Esophagus (tissue), 2 donors: Measurements from ENCODE around the gene CALD1. TPM values are rescaled to one million over a fixed set of nuclear protein-coding genes. Genes with fewer than 3 reads are reported as not detected.

Experiments
- H3K27ac ChIP-seq, 2 donors: one replicate each; pipeline ENCODE4 v1.5.1; 2013; ENCODE audit warnings: low read depth in 2 of 2, mild to moderate bottlenecking in 2 of 2, inconsistent platforms in 1 of 2, low read length in 1 of 2, moderate library complexity in 1 of 2
- H3K27me3 ChIP-seq, 2 donors: one replicate each; pipeline ENCODE4 v1.6.1; 2013; ENCODE audit warnings: low read length in 2 of 2, control low read depth in 1 of 2, mild to moderate bottlenecking in 1 of 2; ENCODE audit not compliant: insufficient read depth in 2 of 2, control insufficient read depth in 1 of 2
- H3K36me3 ChIP-seq, 2 donors: one replicate each; pipeline ENCODE4 v1.6.1; 2013; ENCODE audit warnings: low read length in 1 of 2; ENCODE audit not compliant: control insufficient read depth in 2 of 2, insufficient read depth in 2 of 2
- H3K4me1 ChIP-seq, 2 donors: one replicate each; pipeline ENCODE4 v1.6.1; 2013; ENCODE audit warnings: low read length in 1 of 2; ENCODE audit not compliant: control insufficient read depth in 2 of 2, insufficient read depth in 2 of 2
- H3K4me3 ChIP-seq, 2 donors: one replicate each; pipeline ENCODE4 v1.5.1; 2013; ENCODE audit warnings: low read length in 2 of 2, mild to moderate bottlenecking in 2 of 2, low read depth in 1 of 2, moderate library complexity in 1 of 2
- H3K9me3 ChIP-seq, 2 donors: one replicate each; pipeline ENCODE4 v1.6.1; 2013; ENCODE audit warnings: mild to moderate bottlenecking in 2 of 2, low read depth in 1 of 2, low read length in 1 of 2, moderate library complexity in 1 of 2; ENCODE audit not compliant: control insufficient read depth in 2 of 2, insufficient read depth in 1 of 2
- WGBS, 2 donors: extraction: QIAGEN DNeasy Blood & Tissue Kit; methylation state at CpG; one replicate each; pipeline ENCODE4 v1.1.7; 2013; 5-methylcytosine and 5-hydroxymethylcytosine counted together
- polyA plus RNA-seq, 2 donors: library from polyadenylated mRNA; stranded (reverse); fragments of 200-250 nt; gene quantifications; one replicate each; pipeline ENCODE4 v1.2.3, GENCODE V29; 2013
- donor health status: healthy with polysubstance abuse.
- donor health status: Bipolar disorder and iron deficiency.

Gene CALD1
- polyA plus RNA-seq = 100 to 1,000 TPM in 1 of 2 donors, 10 to 100 TPM in 1; 93.4 to 128 TPM

DNA sequence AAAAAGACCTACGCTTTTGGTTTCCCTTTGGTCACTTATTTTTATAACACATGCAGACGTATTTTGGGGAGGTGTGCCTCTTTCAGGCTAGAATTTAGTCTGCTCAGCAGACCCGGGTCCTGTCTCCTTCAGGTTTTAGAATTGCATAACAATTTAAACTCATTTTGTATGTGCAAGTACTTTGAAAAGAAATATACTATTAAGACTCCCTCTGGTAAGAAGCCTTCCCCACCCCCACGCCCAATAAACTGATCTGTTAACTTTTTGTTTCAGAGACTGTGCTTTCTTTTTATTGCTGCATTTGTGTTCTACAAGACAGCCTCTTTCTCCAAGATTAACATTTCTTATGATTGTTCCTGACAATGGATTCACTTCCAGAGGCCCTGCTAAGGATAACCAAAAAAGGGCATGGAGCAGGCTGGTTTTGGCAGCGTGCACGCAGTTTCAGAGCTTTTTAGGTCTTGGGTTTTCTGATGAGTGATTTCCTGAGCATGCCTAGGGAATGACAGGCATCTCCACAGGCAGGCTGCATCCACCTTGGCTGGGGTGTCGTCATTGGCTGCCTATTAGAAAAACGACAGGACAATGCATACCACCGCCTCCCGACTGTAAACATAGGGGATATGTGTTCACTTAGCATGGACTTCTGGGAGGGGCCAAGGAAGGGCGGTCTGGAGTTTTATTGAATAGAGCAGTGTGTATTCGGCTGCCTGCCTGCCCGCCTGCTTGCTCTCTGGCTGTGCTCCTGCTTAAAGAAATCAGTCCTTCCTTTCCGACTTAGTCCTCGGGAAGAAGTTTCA lies at the start of gene CALD1:
Gene CALD1 (plus strand): TSS at position 694 of the 800 bp plus-strand sequence. CDS start 88,100 bp downstream, outside the sequence.
- WGBS, 2 donors = 17 to 20% methylated on average over 15 of the region's 15 CpGs
- Histone ChIP-seq H3K27ac (peak within 1 kb of the TSS; percentile 62 to 78), H3K27me3 (no peaks in the 10 kb centered on the region), H3K9me3 (no peaks in the 10 kb centered on the region), H3K4me3 (peak within 1 kb of the TSS; percentile 20 to 61), H3K4me1 (peaks cover 0 to 3% of the 10 kb centered on the region in 2 donors), H3K36me3 (no peaks in the 10 kb centered on the region)

- Histone ChIP-seq H3K4me3 (no peak overlapping the region), H3K36me3 (no peaks in the 10 kb centered on the region), H3K27me3 (no peaks in the 10 kb centered on the region), H3K9me3 (no peaks in the 10 kb centered on the region), H3K27ac (peak overlapping the region; percentile 65 to 86), H3K4me1 (no peaks in the 10 kb centered on the region)
- WGBS, 2 donors = 62 to 67% methylated on average over 4 of the region's 4 CpGs
These were observed 49.5 kb upstream of the CALD1 start for GRCh38 chr7:134729895-134730294.

DNA sequence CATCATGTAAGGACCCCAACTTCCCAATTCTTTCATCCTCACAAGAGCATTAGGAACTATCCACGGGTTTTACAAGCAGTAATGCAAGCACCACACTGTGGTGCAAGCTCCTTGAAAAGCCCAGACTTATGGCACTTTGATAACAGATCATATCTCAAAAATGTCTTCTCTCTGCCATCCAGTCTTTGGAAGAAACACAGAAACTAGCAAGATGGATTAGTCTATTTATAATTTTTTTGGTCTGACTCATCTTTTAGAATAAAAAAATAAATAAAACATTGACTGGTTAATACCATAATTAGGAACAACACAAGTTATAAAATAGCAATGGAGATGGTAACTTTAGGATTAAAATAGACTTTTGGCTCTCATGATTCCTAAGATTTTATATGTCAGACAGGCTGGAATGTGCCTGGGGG lies 49.0 kb upstream of the CALD1 start:
- H3K9me3 ChIP-seq = no peaks in the 10 kb centered on the region
- H3K27ac ChIP-seq = peak overlapping the region; percentile 45 to 86
- H3K36me3 ChIP-seq = no peaks in the 10 kb centered on the region
- no peak overlapping the region for H3K4me3 ChIP-seq
- 11 to 23% methylated on average over 1 of the region's 1 CpG for WGBS, 2 donors
- no peaks in the 10 kb centered on the region for H3K27me3 ChIP-seq
- H3K4me1 ChIP-seq = no peaks in the 10 kb centered on the region

DNA sequence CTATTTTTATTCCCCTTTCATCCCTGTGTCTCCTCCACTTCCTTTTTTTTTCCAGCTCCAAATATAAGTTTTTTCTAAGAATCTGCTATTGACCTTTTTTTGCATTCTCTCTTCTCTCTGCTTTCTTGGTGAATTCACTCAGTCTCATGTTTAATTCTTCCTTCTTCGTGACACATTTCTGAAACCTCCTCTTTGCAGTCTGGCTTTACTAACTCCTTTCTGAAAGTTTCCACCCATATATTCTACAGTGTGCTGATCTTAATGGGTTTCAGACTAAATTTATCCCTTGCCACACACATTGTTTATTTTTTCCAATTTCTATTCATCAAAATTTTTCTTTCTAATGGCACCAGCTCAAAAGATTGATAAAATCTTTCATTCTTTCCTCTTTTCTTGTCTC lies 47.8 kb upstream of the CALD1 start:
- Histone ChIP-seq H3K27ac (no peak overlapping the region), H3K4me3 (no peak overlapping the region), H3K9me3 (no peaks in the 10 kb centered on the region), H3K27me3 (no peaks in the 10 kb centered on the region), H3K4me1 (no peaks in the 10 kb centered on the region), H3K36me3 (no peaks in the 10 kb centered on the region)
- 59 to 75% methylated on average over 1 of the region's 1 CpG for WGBS, 2 donors

- no peaks in the 10 kb centered on the region for H3K9me3 ChIP-seq
- 74 to 81% methylated on average over 6 of the region's 6 CpGs for WGBS, 2 donors
- no peak overlapping the region for H3K27ac ChIP-seq
These were observed 46.7 kb upstream of the CALD1 start for GRCh38 chr7:134732728-134733127.

GRCh38 chr7:134736381-134736780 lies 43.1 kb upstream of the CALD1 start:
- Histone ChIP-seq H3K9me3 (no peaks in the 10 kb centered on the region), H3K36me3 (no peaks in the 10 kb centered on the region), H3K27ac (no peak overlapping the region), H3K4me1 (peaks cover 0 to 4% of the 10 kb centered on the region in 2 donors), H3K4me3 (no peak overlapping the region), H3K27me3 (no peaks in the 10 kb centered on the region)
- WGBS, 2 donors = 86 to 91% methylated on average over 2 of the region's 2 CpGs

More at GRCh38 chr7:134732728-134733127, 46.7 kb upstream of the CALD1 start:
- H3K36me3 ChIP-seq = no peaks in the 10 kb centered on the region
- H3K4me1 ChIP-seq = no peaks in the 10 kb centered on the region
- H3K27me3 ChIP-seq = no peaks in the 10 kb centered on the region
- no peak overlapping the region for H3K4me3 ChIP-seq

DNA sequence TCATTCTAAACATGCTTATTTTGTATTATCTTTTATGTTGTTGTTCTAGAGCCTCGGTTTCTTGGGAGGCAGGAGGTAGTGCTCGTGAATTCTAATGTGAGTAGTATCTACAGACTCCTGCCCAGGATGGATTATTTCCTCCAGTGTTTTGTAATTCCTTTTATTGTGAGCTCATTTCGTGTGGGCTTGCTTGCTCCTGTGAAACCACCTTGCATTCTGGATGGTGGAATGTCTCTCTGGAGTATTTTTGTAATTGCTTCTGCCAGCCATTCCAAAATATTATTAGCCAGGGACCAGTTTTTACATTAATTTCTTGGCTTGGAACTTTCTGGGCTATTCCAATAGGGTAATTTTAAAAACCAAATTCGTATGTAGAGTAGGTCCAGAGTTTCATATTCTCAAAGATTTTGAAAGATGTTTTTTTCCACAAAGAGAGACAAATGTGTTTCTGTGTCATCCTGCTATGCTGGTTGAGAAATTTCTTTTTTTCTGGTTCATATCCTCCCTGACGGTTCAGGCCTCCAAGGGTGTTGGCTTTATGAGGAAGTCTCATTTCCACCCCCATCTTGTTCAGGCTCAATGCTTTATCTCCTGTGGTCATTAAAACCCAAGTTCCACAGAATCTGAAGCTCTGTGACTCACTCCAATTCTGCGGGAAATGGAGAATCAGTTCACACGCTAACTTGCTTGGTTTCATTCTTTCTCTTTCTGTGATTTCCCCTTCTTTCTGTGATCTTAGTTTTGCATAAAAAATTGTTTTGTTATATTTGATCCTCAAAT lies 41.7 kb upstream of the CALD1 start:
- no peaks in the 10 kb centered on the region for H3K9me3 ChIP-seq
- no peak overlapping the region for H3K4me3 ChIP-seq
- no peaks in the 10 kb centered on the region for H3K27me3 ChIP-seq
- no peak overlapping the region for H3K27ac ChIP-seq
- H3K36me3 ChIP-seq = no peaks in the 10 kb centered on the region
- H3K4me1 ChIP-seq = peaks cover 0 to 4% of the 10 kb centered on the region in 2 donors
- WGBS, 2 donors = 50 to 58% methylated on average over 7 of the region's 7 CpGs

- Histone ChIP-seq H3K27ac (no peak overlapping the region), H3K9me3 (no peaks in the 10 kb centered on the region), H3K4me3 (no peak overlapping the region), H3K27me3 (no peaks in the 10 kb centered on the region), H3K36me3 (no peaks in the 10 kb centered on the region), H3K4me1 (peaks cover 0 to 4% of the 10 kb centered on the region in 2 donors)
- WGBS, 2 donors = 82 to 83% methylated on average over 3 of the region's 3 CpGs
These were observed 40.1 kb upstream of the CALD1 start for GRCh38 chr7:134739362-134739761.

DNA sequence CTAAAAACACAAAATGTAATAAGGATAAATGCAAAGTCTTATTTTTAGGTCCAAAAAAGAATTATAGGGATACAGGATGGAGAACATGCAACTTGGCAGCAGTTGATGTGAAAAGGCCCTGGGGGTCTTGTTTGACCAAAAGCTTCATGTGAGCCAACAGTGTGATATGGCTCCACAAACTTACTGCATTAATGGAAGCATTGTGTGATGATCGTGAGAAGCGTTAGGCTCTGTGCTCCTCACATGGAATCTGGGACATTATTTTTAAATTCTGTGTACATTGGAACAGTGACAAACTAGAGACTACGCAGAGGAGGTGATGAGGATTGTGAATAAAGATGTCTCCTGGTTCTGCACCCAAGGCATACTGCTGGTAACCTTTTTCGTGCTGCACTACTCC lies 39.1 kb upstream of the CALD1 start:
- H3K4me3 ChIP-seq = no peak overlapping the region
- WGBS, 2 donors = 54 to 60% methylated on average over 4 of the region's 4 CpGs
- H3K9me3 ChIP-seq = no peaks in the 10 kb centered on the region
- peaks cover 0 to 4% of the 10 kb centered on the region in 2 donors for H3K4me1 ChIP-seq
- no peaks in the 10 kb centered on the region for H3K36me3 ChIP-seq
- H3K27me3 ChIP-seq = no peaks in the 10 kb centered on the region
- H3K27ac ChIP-seq = no peak overlapping the region
